SK-N-SH (cell line): ENCODE data around the gene HABP4.

ENCODE experiments used
- EP300 ChIP-seq, 2 experiments: IDR thresholded peaks; 2 replicates each; pipeline versions ENCODE4 v1.4.0 to v1.6.1; 2012; ENCODE audit warnings: borderline replicate concordance in 1 of 2, low read depth in 1 of 2, low read length in 1 of 2
- EZH2phosphoT487 ChIP-seq: fragments of 200-600 bp; sonication (generic); IDR thresholded peaks from 2 replicates; pipeline ENCODE4 v1.6.1; 2017; ENCODE audit warnings: low read depth, mixed run types, mild to moderate bottlenecking, antibody characterized with exemption, moderate library complexity, borderline replicate concordance
- GATA2 ChIP-seq: sonication (generic); formaldehyde crosslinking; IDR thresholded peaks from 2 replicates; pipeline ENCODE4 v1.5.0; 2020; ENCODE audit warnings: mild to moderate bottlenecking, missing genetic modification reagents
- MXI1 ChIP-seq: IDR thresholded peaks from 2 replicates; pipeline ENCODE4 v1.6.1; 2012; ENCODE audit warnings: mild to moderate bottlenecking, low read depth, low read length, improper control_type of control experiment
- RXRA ChIP-seq: IDR thresholded peaks from 2 replicates; pipeline ENCODE4 v1.4.0; 2012; ENCODE audit warnings: low read depth, mild to moderate bottlenecking, borderline replicate concordance
- SMC3 ChIP-seq: IDR thresholded peaks from 2 replicates; pipeline ENCODE4 v1.6.1; 2012; ENCODE audit warnings: low read depth, low read length, improper control_type of control experiment
- TAF1 ChIP-seq: IDR thresholded peaks from 2 replicates; pipeline ENCODE4 v1.6.1; 2012; ENCODE audit warnings: low read depth, mild to moderate bottlenecking, low read length, moderate library complexity, borderline replicate concordance
- TF ChIP-seq, protein P1 (sequence below): fragments of 150-350 bp; IDR thresholded peaks from 2 replicates; pipeline ENCODE4 v1.6.1; 2017; ENCODE audit warnings: antibody characterized with exemption, low read length, low read depth, borderline replicate concordance
- TF ChIP-seq, protein P2 (sequence below): fragments of 200-600 bp; sonication (generic); IDR thresholded peaks from 2 replicates; pipeline ENCODE4 v1.6.1; 2017; ENCODE audit warnings: antibody characterized with exemption, mild to moderate bottlenecking, moderate library complexity
- TF ChIP-seq, protein P3 (sequence below): IDR thresholded peaks from 2 replicates; pipeline ENCODE4 v1.6.1; 2012; ENCODE audit warnings: mild to moderate bottlenecking, low read depth, low read length, moderate library complexity

DNA sequence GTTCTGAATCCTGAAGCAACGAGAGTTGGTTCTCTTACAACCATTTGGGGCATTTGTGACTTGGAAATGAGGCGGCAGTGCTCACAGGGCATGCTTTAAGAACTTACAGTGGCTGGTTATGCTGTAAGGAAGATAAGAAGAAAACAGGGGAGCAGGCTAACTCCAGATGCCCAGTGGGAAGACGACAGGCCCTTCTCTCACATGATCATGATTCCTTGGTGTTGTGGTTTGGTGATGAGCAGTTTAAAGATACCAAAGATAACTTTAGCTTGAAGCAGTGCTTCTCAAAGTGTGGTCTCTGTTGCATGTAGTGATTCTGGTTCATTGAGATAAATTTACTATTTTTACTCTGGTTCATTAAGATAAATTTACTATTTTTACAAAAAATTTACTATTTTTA is 2.6 kb upstream of the HABP4 start:
- TF ChIP-seq EZH2phosphoT487 (no peak), RXRA (no peak), SMC3 (no peak), GATA2 (CRISPR knock-in tag) (no peak), MXI1 (no peak), EP300 (IDR thresholded peaks at IDR 0.05; ENCODE audit: borderline replicate concordance in 1 of 2, low read depth in 1 of 2, low read length in 1 of 2) (no peak), TAF1 (no peak)
- TF ChIP-seq, protein P1, sequence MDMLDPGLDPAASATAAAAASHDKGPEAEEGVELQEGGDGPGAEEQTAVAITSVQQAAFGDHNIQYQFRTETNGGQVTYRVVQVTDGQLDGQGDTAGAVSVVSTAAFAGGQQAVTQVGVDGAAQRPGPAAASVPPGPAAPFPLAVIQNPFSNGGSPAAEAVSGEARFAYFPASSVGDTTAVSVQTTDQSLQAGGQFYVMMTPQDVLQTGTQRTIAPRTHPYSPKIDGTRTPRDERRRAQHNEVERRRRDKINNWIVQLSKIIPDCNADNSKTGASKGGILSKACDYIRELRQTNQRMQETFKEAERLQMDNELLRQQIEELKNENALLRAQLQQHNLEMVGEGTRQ: no peak
- TF ChIP-seq, protein P2, sequence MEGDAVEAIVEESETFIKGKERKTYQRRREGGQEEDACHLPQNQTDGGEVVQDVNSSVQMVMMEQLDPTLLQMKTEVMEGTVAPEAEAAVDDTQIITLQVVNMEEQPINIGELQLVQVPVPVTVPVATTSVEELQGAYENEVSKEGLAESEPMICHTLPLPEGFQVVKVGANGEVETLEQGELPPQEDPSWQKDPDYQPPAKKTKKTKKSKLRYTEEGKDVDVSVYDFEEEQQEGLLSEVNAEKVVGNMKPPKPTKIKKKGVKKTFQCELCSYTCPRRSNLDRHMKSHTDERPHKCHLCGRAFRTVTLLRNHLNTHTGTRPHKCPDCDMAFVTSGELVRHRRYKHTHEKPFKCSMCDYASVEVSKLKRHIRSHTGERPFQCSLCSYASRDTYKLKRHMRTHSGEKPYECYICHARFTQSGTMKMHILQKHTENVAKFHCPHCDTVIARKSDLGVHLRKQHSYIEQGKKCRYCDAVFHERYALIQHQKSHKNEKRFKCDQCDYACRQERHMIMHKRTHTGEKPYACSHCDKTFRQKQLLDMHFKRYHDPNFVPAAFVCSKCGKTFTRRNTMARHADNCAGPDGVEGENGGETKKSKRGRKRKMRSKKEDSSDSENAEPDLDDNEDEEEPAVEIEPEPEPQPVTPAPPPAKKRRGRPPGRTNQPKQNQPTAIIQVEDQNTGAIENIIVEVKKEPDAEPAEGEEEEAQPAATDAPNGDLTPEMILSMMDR: no peak
- TF ChIP-seq, protein P3, sequence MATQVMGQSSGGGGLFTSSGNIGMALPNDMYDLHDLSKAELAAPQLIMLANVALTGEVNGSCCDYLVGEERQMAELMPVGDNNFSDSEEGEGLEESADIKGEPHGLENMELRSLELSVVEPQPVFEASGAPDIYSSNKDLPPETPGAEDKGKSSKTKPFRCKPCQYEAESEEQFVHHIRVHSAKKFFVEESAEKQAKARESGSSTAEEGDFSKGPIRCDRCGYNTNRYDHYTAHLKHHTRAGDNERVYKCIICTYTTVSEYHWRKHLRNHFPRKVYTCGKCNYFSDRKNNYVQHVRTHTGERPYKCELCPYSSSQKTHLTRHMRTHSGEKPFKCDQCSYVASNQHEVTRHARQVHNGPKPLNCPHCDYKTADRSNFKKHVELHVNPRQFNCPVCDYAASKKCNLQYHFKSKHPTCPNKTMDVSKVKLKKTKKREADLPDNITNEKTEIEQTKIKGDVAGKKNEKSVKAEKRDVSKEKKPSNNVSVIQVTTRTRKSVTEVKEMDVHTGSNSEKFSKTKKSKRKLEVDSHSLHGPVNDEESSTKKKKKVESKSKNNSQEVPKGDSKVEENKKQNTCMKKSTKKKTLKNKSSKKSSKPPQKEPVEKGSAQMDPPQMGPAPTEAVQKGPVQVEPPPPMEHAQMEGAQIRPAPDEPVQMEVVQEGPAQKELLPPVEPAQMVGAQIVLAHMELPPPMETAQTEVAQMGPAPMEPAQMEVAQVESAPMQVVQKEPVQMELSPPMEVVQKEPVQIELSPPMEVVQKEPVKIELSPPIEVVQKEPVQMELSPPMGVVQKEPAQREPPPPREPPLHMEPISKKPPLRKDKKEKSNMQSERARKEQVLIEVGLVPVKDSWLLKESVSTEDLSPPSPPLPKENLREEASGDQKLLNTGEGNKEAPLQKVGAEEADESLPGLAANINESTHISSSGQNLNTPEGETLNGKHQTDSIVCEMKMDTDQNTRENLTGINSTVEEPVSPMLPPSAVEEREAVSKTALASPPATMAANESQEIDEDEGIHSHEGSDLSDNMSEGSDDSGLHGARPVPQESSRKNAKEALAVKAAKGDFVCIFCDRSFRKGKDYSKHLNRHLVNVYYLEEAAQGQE: no peak
